Effector memory CD8-positive, alpha-beta T cell (primary cell): ENCODE data around the gene CPA4.
A peak's percentile ranks its signal among the peaks of the same experiment; 100 is the strongest.

Experiments used
- ATAC-seq: fragments of 150-1000 bp; cut with Tn5 transposase; replicated peaks from 2 replicates; pipeline ENCODE4 v1.10.0; 2021; ENCODE audit warnings: mild to moderate bottlenecking, moderate library complexity
- DNase-seq, 3 experiments: peaks; one replicate each; pipeline ENCODE4 v3.0.0; 2021
- H3K27ac Mint-ChIP-seq, 2 donors: one replicate each; pipeline ENCODE4 v1.8.0; 2022; ENCODE audit warnings: mild to moderate bottlenecking in 2 of 2, mixed read lengths in 2 of 2, moderate library complexity in 2 of 2
- H3K27me3 Mint-ChIP-seq, 2 donors: one replicate each; pipeline ENCODE4 v1.8.0; 2022; ENCODE audit warnings: mixed read lengths in 2 of 2
- H3K36me3 Mint-ChIP-seq: one replicate; pipeline ENCODE4 v1.8.0; 2022; ENCODE audit warnings: mild to moderate bottlenecking, moderate library complexity, mixed read lengths; ENCODE audit not compliant: insufficient read depth
- H3K4me1 Mint-ChIP-seq, 2 donors: one replicate each; pipeline ENCODE4 v1.8.0; 2022; ENCODE audit warnings: low read depth in 2 of 2, mixed read lengths in 2 of 2
- H3K4me3 Mint-ChIP-seq, 2 donors: one replicate each; pipeline ENCODE4 v1.8.0; 2022; ENCODE audit warnings: mild to moderate bottlenecking in 2 of 2, mixed read lengths in 2 of 2, moderate library complexity in 2 of 2
- H3K9me3 Mint-ChIP-seq, 2 donors: one replicate each; pipeline ENCODE4 v1.8.0; 2022; ENCODE audit warnings: mixed read lengths in 2 of 2

The CPA4 gene

DNA sequence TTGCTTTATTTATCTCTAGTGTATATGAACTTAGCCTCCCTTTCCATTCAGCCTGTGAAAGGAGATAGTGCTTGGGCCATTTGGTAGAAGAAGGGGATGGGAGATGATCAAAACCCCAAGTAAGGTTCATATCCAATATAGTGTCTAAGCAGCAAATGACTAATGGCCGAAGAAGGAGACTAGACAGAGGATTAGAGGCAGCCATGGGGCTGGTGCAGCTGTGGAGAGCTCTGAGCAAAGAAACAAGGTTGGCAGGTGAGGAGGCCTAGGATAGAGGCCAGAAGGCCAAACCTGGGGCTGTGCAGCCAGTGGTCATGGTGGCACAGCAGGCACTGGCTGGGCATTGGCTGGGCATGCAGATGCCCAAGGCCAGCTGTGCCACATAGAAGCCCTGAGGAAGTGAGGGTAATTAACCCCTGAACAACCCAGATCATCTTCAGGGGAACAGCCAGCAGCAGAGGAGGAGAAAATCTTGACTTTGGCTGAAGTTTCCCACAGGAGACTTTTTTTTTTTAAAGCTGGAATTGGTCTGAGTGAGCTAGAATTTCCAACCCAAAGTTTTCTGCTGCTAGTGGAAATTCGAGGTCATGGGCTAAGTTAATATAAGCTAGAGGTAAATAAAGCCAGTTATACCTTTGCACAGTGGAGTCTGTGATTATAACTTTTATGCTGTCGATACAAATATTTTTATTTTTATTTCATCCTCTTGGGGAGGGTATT, 77.0 kb downstream of the CPA4 start:
- ATAC-seq (no peak), DNase-seq (no peak)
- Mint-ChIP-seq H3K36me3 (peaks cover 3% of the 10 kb centered on the region), H3K9me3 (no peaks in the 10 kb centered on the region), H3K4me3 (no peak overlapping the region), H3K27ac (no peak overlapping the region), H3K27me3 (peaks cover 0 to 8% of the 10 kb centered on the region in 2 donors), H3K4me1 (peaks cover 4 to 10% of the 10 kb centered on the region in 2 donors)

DNA sequence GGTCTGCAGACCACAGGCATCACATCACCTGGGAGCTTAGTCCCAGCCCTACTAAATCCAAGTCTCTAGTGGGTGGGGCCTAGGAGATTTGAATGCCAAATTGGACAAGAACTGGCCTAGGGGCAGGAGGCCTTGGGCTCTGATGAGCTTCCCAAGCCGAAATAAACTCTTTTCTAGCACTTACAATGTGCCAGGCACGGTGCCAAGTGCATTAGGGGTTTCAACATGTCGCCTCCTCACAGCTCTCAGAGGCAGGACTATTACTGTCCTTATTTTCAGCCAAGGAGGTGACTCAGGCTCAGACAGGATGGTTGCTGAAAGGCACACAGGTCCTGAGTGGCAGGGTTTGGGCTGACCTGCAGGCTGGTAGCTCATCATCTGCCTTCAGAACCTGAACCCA, 78.1 kb downstream of the CPA4 start:
- Mint-ChIP-seq H3K9me3 (peaks cover 0 to 2% of the 10 kb centered on the region in 2 donors), H3K36me3 (peaks cover 3% of the 10 kb centered on the region), H3K27me3 (peaks cover 0 to 6% of the 10 kb centered on the region in 2 donors), H3K4me1 (peaks cover 4 to 8% of the 10 kb centered on the region in 2 donors), H3K27ac (no peak overlapping the region), H3K4me3 (no peak overlapping the region)
- DNase-seq, result no peak
- ATAC-seq, result no peak

DNA sequence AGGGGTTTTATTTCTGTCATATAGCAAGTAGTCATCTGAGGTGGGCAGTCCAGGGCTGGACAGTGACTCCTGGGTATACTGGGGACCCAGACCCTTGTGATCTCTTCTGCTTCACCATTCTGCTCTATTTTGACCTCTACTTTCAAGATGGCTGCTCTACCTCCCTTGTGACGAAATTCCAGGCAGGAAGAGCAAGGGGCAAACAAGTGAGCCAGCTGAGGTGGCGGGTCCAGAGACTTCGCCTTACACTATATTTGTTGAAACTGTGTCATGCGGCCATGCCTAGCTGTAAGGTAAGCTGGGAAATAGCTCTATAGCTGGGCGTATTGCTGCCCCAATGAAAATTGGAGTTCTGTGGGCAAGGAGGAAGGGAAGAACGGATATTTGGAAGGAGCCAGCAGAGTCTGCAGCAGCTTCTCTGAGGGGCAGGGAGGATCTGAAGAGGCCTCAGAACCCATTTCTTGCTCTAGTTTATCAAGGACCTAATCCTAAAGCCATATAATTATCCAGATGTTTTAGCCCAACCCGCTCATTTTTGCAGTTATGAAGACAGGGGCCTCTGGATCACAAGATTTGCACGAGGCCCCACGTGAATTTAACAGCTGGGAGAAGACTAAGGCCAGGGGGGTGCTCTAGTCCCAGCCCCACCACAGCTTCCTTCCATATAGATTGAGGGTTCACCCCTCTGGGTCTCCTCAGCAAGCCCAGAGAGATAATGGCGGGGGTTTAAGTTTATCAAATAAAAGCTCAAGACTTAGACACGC, 79.6 kb downstream of the CPA4 start:
- H3K36me3 Mint-ChIP-seq, result peaks cover 3% of the 10 kb centered on the region
- H3K9me3 Mint-ChIP-seq, result peaks cover 2 to 8% of the 10 kb centered on the region in 2 donors
- no peak for DNase-seq
- H3K27ac Mint-ChIP-seq, result peak overlapping the region in 1 of 2 donors; percentile 42
- H3K27me3 Mint-ChIP-seq, result no peaks in the 10 kb centered on the region
- no peak for ATAC-seq
- H3K4me3 Mint-ChIP-seq, result no peak overlapping the region
- H3K4me1 Mint-ChIP-seq, result peaks cover 4 to 6% of the 10 kb centered on the region in 2 donors
